Transverse colon (tissue), 4 donors: ENCODE results near the gene ARPC1A.

Experiments used
- POLR2AphosphoS5 ChIP-seq, 3 donors: sonication (generic); formaldehyde crosslinking; IDR thresholded peaks; one replicate each; pipeline ENCODE4 v1.6.1; 2016; ENCODE audit warnings: antibody characterized with exemption in 3 of 3
- TF ChIP-seq, protein P1 (sequence below), 5 experiments: fragments of 200-600 bp in 3 of 5; fragments of 450-650 bp in 2 of 5; sonication (generic) in 3 of 5; IDR thresholded peaks; 1 replicate in 2 of 5; 2 replicates in 3 of 5; pipeline ENCODE4 v1.5.1; 2016 to 2017; ENCODE audit warnings: antibody characterized with exemption in 5 of 5, inconsistent platforms in 3 of 5, mild to moderate bottlenecking in 2 of 5, moderate library complexity in 1 of 5

GRCh38 chr7:99374111-99375064 lies 48.7 kb downstream of the ARPC1A start, which contains the start of gene ARPC1B:
- TF ChIP-seq, protein P1, sequence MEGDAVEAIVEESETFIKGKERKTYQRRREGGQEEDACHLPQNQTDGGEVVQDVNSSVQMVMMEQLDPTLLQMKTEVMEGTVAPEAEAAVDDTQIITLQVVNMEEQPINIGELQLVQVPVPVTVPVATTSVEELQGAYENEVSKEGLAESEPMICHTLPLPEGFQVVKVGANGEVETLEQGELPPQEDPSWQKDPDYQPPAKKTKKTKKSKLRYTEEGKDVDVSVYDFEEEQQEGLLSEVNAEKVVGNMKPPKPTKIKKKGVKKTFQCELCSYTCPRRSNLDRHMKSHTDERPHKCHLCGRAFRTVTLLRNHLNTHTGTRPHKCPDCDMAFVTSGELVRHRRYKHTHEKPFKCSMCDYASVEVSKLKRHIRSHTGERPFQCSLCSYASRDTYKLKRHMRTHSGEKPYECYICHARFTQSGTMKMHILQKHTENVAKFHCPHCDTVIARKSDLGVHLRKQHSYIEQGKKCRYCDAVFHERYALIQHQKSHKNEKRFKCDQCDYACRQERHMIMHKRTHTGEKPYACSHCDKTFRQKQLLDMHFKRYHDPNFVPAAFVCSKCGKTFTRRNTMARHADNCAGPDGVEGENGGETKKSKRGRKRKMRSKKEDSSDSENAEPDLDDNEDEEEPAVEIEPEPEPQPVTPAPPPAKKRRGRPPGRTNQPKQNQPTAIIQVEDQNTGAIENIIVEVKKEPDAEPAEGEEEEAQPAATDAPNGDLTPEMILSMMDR (IDR thresholded peaks at IDR 0.05) = no peak
- peak; percentile 69 to 93 (median 92) for TF ChIP-seq POLR2AphosphoS5 (IDR thresholded peaks at IDR 0.05)
